Measurements from ENCODE around the gene MID1. TPM values are rescaled to one million over a fixed set of nuclear protein-coding genes. Genes with fewer than 3 reads are reported as not detected.

MID1 gene
- total RNA-seq, 1 donor from 2014 or later: 13.9 TPM

GRCh38 chrX:10519761-10520160 is 100.6 kb downstream of the MID1 start:
- H3K4me1 Mint-ChIP-seq (ENCODE audit: low read depth): peaks cover 12% of the 10 kb centered on the region
- peak overlapping the region; percentile 19 for H3K27ac Mint-ChIP-seq (ENCODE audit: unreplicated experiment)
- no peaks in the 10 kb centered on the region for H3K27me3 Mint-ChIP-seq (ENCODE audit: low read depth)
- no peak for TF ChIP-seq CTCF (IDR thresholded peaks at IDR 0.05)
- H3K9me3 Mint-ChIP-seq (ENCODE audit: low read depth): peaks cover 7% of the 10 kb centered on the region
- DNase-seq (ENCODE audit: low spot score): no peak
- no peaks in the 10 kb centered on the region for H3K36me3 Mint-ChIP-seq (ENCODE audit: low read depth)
- no peak overlapping the region for H3K4me3 Mint-ChIP-seq (ENCODE audit: unreplicated experiment)

GRCh38 chrX:10519278-10519677 is 101.1 kb downstream of the MID1 start:
- Mint-ChIP-seq H3K4me1 (ENCODE audit: low read depth) (peaks cover 12% of the 10 kb centered on the region), H3K36me3 (ENCODE audit: low read depth) (no peaks in the 10 kb centered on the region), H3K27ac (ENCODE audit: unreplicated experiment) (peak overlapping the region; percentile 19), H3K9me3 (ENCODE audit: low read depth) (peaks cover 7% of the 10 kb centered on the region), H3K27me3 (ENCODE audit: low read depth) (no peaks in the 10 kb centered on the region), H3K4me3 (ENCODE audit: unreplicated experiment) (no peak overlapping the region)
- no peak for DNase-seq (ENCODE audit: low spot score)
- TF ChIP-seq CTCF (IDR thresholded peaks at IDR 0.05): no peak

- no peak for DNase-seq (ENCODE audit: low spot score)
- Mint-ChIP-seq H3K27me3 (ENCODE audit: low read depth) (no peaks in the 10 kb centered on the region), H3K36me3 (ENCODE audit: low read depth) (no peaks in the 10 kb centered on the region), H3K4me3 (ENCODE audit: unreplicated experiment) (no peak overlapping the region), H3K4me1 (ENCODE audit: low read depth) (peaks cover 12% of the 10 kb centered on the region), H3K27ac (ENCODE audit: unreplicated experiment) (no peak overlapping the region), H3K9me3 (ENCODE audit: low read depth) (peaks cover 7% of the 10 kb centered on the region)
- TF ChIP-seq CTCF (IDR thresholded peaks at IDR 0.05): no peak
These were observed 102.3 kb downstream of the MID1 start for GRCh38 chrX:10518073-10518472.

- no peak for DNase-seq (ENCODE audit: low spot score)
- Mint-ChIP-seq H3K4me3 (ENCODE audit: unreplicated experiment) (no peak overlapping the region), H3K27me3 (ENCODE audit: low read depth) (no peaks in the 10 kb centered on the region), H3K27ac (ENCODE audit: unreplicated experiment) (no peak overlapping the region), H3K36me3 (ENCODE audit: low read depth) (no peaks in the 10 kb centered on the region), H3K9me3 (ENCODE audit: low read depth) (peaks cover 8% of the 10 kb centered on the region), H3K4me1 (ENCODE audit: low read depth) (peaks cover 20% of the 10 kb centered on the region)
- no peak for TF ChIP-seq CTCF (IDR thresholded peaks at IDR 0.05)
These were observed 103.5 kb downstream of the MID1 start for GRCh38 chrX:10516781-10517322.

- no peaks in the 10 kb centered on the region for H3K36me3 Mint-ChIP-seq (ENCODE audit: low read depth)
- H3K27me3 Mint-ChIP-seq (ENCODE audit: low read depth): no peaks in the 10 kb centered on the region
- DNase-seq (ENCODE audit: low spot score): no peak
- TF ChIP-seq CTCF (IDR thresholded peaks at IDR 0.05): no peak
- H3K4me1 Mint-ChIP-seq (ENCODE audit: low read depth): peaks cover 21% of the 10 kb centered on the region
- H3K9me3 Mint-ChIP-seq (ENCODE audit: low read depth): peaks cover 10% of the 10 kb centered on the region
- H3K27ac Mint-ChIP-seq (ENCODE audit: unreplicated experiment): no peak overlapping the region
- no peak overlapping the region for H3K4me3 Mint-ChIP-seq (ENCODE audit: unreplicated experiment)
These were observed 105.5 kb downstream of the MID1 start for GRCh38 chrX:10514891-10515290.

Data from chondrocyte (in vitro differentiated cells).